Osteoblast (primary cell): ENCODE results near the gene CLNS1A. TPM values are rescaled to one million over a fixed set of nuclear protein-coding genes. Genes with fewer than 3 reads are reported as not detected.
A peak's percentile ranks its signal among the peaks of the same experiment; 100 is the strongest.

ENCODE experiments used
- DNase-seq: peaks from one replicate; pipeline ENCODE4 v3.0.0; 2011; ENCODE audit warnings: low spot score, mixed read lengths; ENCODE audit not compliant: insufficient read length; ENCODE audit errors: missing footprints
- H2AFZ ChIP-seq: 2 replicates; pipeline ENCODE4 v1.6.0; 2011; ENCODE audit warnings: mild to moderate bottlenecking, low read length
- H3K27ac ChIP-seq: 2 replicates; pipeline ENCODE4 v1.5.1; 2011; ENCODE audit warnings: mild to moderate bottlenecking, low read depth, low read length, moderate library complexity
- H3K27me3 ChIP-seq: 2 replicates; pipeline ENCODE4 v1.6.0; 2012; ENCODE audit warnings: mild to moderate bottlenecking, control low read depth, inconsistent platforms, low read length, moderate library complexity; ENCODE audit not compliant: insufficient read depth
- H3K36me3 ChIP-seq: 2 replicates; pipeline ENCODE4 v1.5.1; 2011; ENCODE audit warnings: mild to moderate bottlenecking, low read length, control low read depth, moderate library complexity; ENCODE audit not compliant: insufficient read depth
- H3K4me1 ChIP-seq: 2 replicates; pipeline ENCODE4 v1.5.1; 2011; ENCODE audit warnings: mild to moderate bottlenecking, low read length, control low read depth, moderate library complexity; ENCODE audit not compliant: insufficient read depth
- H3K4me2 ChIP-seq: 2 replicates; pipeline ENCODE4 v1.6.0; 2011; ENCODE audit warnings: mild to moderate bottlenecking, low read length; ENCODE audit not compliant: insufficient read depth
- H3K4me3 ChIP-seq: fragments of 200-600 bp; sonication (generic); 3 replicates; pipeline ENCODE4 v1.5.1; 2012; ENCODE audit warnings: mild to moderate bottlenecking, low read length, inconsistent platforms; ENCODE audit not compliant: insufficient read depth
- H3K79me2 ChIP-seq: 2 replicates; pipeline ENCODE4 v1.6.0; 2012; ENCODE audit warnings: mild to moderate bottlenecking, low read length, control low read depth, inconsistent platforms; ENCODE audit not compliant: insufficient read depth
- H3K9me3 ChIP-seq: 2 replicates; pipeline ENCODE4 v1.5.1; 2011; ENCODE audit warnings: low read depth, low read length, control low read depth
- H4K20me1 ChIP-seq: 2 replicates; pipeline ENCODE4 v1.6.0; 2012; ENCODE audit warnings: mild to moderate bottlenecking, low read length, control low read depth; ENCODE audit not compliant: insufficient read depth
- total RNA-seq: library from RNA; depleted of rRNA; stranded (reverse); fragments of >200 nt; gene quantifications from 2 replicates; pipeline ENCODE4 v1.2.3, GENCODE V29; 2012
- TF ChIP-seq, protein P1 (sequence below): IDR thresholded peaks from 2 replicates; pipeline ENCODE4 v1.5.1; 2011; ENCODE audit warnings: mild to moderate bottlenecking, low read depth, low read length, moderate library complexity; ENCODE audit errors: extremely low read depth

The CLNS1A gene
- total RNA-seq, 1 donor: 85.8 TPM

DNA sequence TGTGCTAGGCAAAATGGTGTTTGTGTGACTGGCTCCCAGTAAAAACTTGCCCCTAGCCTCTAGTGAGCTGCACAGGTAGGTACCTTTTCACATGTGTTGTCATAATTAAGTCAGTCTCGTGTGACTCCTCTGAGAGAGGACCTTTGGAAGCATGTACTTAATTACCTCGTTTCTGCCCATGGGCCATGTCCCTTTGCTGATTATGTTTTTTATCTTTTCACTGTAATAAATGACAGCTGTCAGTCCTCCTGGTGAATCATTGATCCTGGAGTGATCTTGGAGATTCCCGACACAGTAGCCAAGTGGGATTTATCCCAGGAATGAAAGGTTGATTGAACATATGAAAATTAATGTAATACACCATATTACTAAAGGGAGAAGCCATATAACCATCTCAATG lies 12.5 kb upstream of the CLNS1A start:
- Histone ChIP-seq H3K4me2 (no peak overlapping the region), H2AFZ (no peak overlapping the region), H3K79me2 (no peaks in the 10 kb centered on the region), H3K27me3 (no peaks in the 10 kb centered on the region), H3K27ac (no peak overlapping the region), H3K4me3 (no peak overlapping the region), H4K20me1 (no peaks in the 10 kb centered on the region), H3K4me1 (peaks cover 4% of the 10 kb centered on the region), H3K36me3 (no peaks in the 10 kb centered on the region), H3K9me3 (no peaks in the 10 kb centered on the region)
- DNase-seq: peak; percentile 5
- TF ChIP-seq, protein P1, sequence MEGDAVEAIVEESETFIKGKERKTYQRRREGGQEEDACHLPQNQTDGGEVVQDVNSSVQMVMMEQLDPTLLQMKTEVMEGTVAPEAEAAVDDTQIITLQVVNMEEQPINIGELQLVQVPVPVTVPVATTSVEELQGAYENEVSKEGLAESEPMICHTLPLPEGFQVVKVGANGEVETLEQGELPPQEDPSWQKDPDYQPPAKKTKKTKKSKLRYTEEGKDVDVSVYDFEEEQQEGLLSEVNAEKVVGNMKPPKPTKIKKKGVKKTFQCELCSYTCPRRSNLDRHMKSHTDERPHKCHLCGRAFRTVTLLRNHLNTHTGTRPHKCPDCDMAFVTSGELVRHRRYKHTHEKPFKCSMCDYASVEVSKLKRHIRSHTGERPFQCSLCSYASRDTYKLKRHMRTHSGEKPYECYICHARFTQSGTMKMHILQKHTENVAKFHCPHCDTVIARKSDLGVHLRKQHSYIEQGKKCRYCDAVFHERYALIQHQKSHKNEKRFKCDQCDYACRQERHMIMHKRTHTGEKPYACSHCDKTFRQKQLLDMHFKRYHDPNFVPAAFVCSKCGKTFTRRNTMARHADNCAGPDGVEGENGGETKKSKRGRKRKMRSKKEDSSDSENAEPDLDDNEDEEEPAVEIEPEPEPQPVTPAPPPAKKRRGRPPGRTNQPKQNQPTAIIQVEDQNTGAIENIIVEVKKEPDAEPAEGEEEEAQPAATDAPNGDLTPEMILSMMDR: no peak

DNA sequence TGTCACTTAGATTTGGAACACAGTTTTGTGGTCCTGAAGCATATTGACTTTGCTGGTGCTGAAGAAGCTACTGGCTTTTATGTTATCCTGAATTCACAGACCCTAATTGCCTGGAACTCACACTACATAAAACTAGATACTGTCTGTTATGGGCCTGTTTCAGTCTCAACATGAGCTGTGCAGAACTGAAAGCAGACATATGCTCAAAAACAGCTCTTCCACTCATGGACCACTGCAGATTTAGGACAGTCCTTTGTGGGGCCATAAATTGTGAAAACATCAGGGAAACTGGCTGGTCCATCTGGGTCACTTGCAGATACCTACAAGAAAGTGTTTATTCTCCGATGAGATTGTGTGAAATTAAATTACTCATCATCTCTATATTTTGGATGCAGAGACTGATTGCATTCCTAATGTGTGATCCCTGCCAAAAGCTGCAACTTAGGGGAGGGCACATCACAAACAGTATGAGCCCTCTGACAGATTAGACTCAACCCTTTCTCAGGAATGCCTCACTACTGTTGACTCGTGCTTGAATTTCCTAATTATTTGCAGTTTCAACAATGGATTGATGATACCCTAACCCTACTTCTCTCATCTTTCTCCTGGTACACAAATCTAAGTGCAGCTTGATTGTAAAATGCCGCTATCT lies 10.2 kb upstream of the CLNS1A start:
- Histone ChIP-seq H3K4me1 (peaks cover 10% of the 10 kb centered on the region), H3K4me2 (no peak overlapping the region), H3K4me3 (no peak overlapping the region), H3K27ac (no peak overlapping the region), H3K79me2 (no peaks in the 10 kb centered on the region), H4K20me1 (no peaks in the 10 kb centered on the region), H2AFZ (no peak overlapping the region), H3K9me3 (no peaks in the 10 kb centered on the region), H3K36me3 (no peaks in the 10 kb centered on the region), H3K27me3 (no peaks in the 10 kb centered on the region)
- TF ChIP-seq, protein P1: no peak
- DNase-seq: peak; percentile 5

DNA sequence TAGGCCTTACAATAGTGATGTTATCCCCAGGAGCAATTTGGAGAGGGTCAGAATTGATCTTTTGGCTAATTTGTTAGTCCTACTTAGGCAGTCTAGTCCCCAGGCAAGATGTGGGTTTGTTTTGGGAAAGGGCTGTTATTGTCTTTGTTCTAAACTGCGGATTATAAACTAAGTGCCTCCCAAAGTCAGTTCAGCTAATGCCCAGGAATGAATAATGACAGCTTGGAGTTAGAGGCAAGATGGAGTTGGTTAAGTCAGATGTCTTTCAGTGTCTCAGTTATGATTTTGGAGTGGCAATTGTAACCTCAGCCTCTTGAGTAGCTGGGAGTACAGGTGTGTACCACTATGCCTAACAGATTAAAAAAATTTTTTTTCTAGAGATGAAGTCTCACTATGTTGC lies 7.3 kb upstream of the CLNS1A start:
- TF ChIP-seq, protein P1: no peak
- peaks cover 10% of the 10 kb centered on the region for H3K4me1 ChIP-seq
- H4K20me1 ChIP-seq: no peaks in the 10 kb centered on the region
- no peaks in the 10 kb centered on the region for H3K79me2 ChIP-seq
- H2AFZ ChIP-seq: peak overlapping the region; percentile 90
- no peak overlapping the region for H3K4me3 ChIP-seq
- H3K27me3 ChIP-seq: no peaks in the 10 kb centered on the region
- DNase-seq: no peak
- no peaks in the 10 kb centered on the region for H3K36me3 ChIP-seq
- no peaks in the 10 kb centered on the region for H3K9me3 ChIP-seq
- H3K4me2 ChIP-seq: peak overlapping the region; percentile 58
- H3K27ac ChIP-seq: no peak overlapping the region

DNA sequence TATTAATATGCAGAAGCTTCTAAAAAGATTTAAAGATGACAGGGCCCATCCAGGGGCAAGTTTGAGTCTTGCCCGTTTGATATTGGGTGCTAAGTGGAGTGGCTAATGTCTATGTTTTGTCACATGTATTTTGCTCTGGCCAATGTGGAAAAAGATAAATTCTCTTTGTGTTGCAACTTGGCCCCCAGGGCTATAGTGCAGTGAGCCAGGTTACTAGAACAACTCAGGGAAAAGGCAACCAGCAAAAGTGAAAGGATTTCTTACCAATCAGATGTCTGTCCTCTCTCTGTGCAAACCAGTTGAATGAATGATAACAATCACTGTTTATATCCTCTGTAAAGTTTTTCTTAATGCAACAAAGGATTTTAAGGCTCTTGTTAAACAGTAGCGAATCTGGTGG lies 4.6 kb upstream of the CLNS1A start:
- H2AFZ ChIP-seq: no peak overlapping the region
- H3K4me3 ChIP-seq: no peak overlapping the region
- no peaks in the 10 kb centered on the region for H3K36me3 ChIP-seq

More for the DNA sequence above, 4.6 kb upstream of the CLNS1A start:
- Histone ChIP-seq H3K27ac (no peak overlapping the region), H4K20me1 (no peaks in the 10 kb centered on the region), H3K27me3 (no peaks in the 10 kb centered on the region), H3K79me2 (peaks cover 5% of the 10 kb centered on the region), H3K9me3 (no peaks in the 10 kb centered on the region), H3K4me2 (no peak overlapping the region), H3K4me1 (peaks cover 10% of the 10 kb centered on the region)
- no peak for DNase-seq
- TF ChIP-seq, protein P1: no peak
